Naive B cell (primary cell): Measurements from ENCODE around the gene ADAM21. TPM values are rescaled to one million over a fixed set of nuclear protein-coding genes. Genes with fewer than 3 reads are reported as not detected.

Source experiments
- polyA plus RNA-seq, 6 donors: library from polyadenylated mRNA; unstranded; fragments of 300-500 nt; fragmentation: Illumina TruSeq; gene quantifications; one replicate each; pipeline ENCODE4 v1.2.3, GENCODE V29; 2021; ENCODE audit warnings: low read depth in 6 of 6

ADAM21 gene
- polyA plus RNA-seq, 6 donors from 2014 or later = 0.09 to 0.33 (median 0.21) TPM; not detected in 3

Other genes starting within 250 kb of the ADAM21 start
- gene COX16, start 92.5 kb upstream of the ADAM21 start, polyA plus RNA-seq = 10 to 100 TPM; 26.3 to 69.9 (median 50.7) TPM
- gene SYNJ2BP, start 35.1 kb upstream of the ADAM21 start, polyA plus RNA-seq = 10 to 100 TPM; 11.2 to 20.0 (median 13.6) TPM
- gene ADAM20, start 82.8 kb downstream of the ADAM21 start, polyA plus RNA-seq = not detected
- gene MED6, start 148.5 kb downstream of the ADAM21 start, polyA plus RNA-seq = 10 to 100 TPM; 32.9 to 47.5 (median 42.9) TPM
- gene TTC9, start 189.7 kb downstream of the ADAM21 start, polyA plus RNA-seq = 10 to 100 TPM; 11.7 to 24.2 (median 18.0) TPM